SU-DHL-6 (cell line): ENCODE measurements around the gene TMCO4.

Source experiments
- H2AFZ ChIP-seq: fragments of 200-600 bp; sonication (generic); 2 replicates; pipeline ENCODE4 v1.6.1; 2014; ENCODE audit warnings: low read depth, mild to moderate bottlenecking, moderate library complexity, mixed read lengths, antibody characterized with exemption, low read length; ENCODE audit not compliant: severe bottlenecking
- H3F3A ChIP-seq: fragments of 200-600 bp; shearing (Covaris generic); 2 replicates; pipeline ENCODE4 v1.6.0; 2016; ENCODE audit warnings: antibody characterized with exemption, mild to moderate bottlenecking; ENCODE audit not compliant: insufficient read depth
- H3K27ac ChIP-seq: fragments of 200-600 bp; sonication (generic); 2 replicates; pipeline ENCODE4 v1.5.1; 2016; ENCODE audit warnings: low read depth, mild to moderate bottlenecking, low read length, moderate library complexity, mixed read lengths
- H3K27me3 ChIP-seq: fragments of 200-600 bp; sonication (generic), shearing (Covaris generic); 2 replicates; pipeline ENCODE4 v1.6.0; 2014; ENCODE audit warnings: mild to moderate bottlenecking, low read length
- H3K36me3 ChIP-seq: fragments of 200-600 bp; sonication (generic); 2 replicates; pipeline ENCODE4 v1.6.1; 2014; ENCODE audit warnings: mild to moderate bottlenecking, low read length, mixed read lengths
- H3K4me2 ChIP-seq: fragments of 300-600, 200-600 bp; shearing (Covaris generic), sonication (generic); 2 replicates; pipeline ENCODE4 v1.6.0; 2014; ENCODE audit warnings: low read length, low read depth, mild to moderate bottlenecking; ENCODE audit not compliant: poor library complexity, severe bottlenecking
- H3K4me3 ChIP-seq: fragments of 200-600 bp; sonication (generic); 2 replicates; pipeline ENCODE4 v1.5.1; 2014; ENCODE audit warnings: antibody characterized with exemption, low read length, mild to moderate bottlenecking, mixed read lengths; ENCODE audit not compliant: insufficient read depth, poor library complexity, severe bottlenecking
- H3K79me2 ChIP-seq: fragments of 200-600 bp; sonication (generic); 2 replicates; pipeline ENCODE4 v1.6.1; 2014; ENCODE audit warnings: mild to moderate bottlenecking, low read length, moderate library complexity; ENCODE audit not compliant: insufficient read depth
- H3K9ac ChIP-seq: fragments of 200-600 bp; sonication (generic); 2 replicates; pipeline ENCODE4 v1.7.0; 2014; ENCODE audit warnings: mild to moderate bottlenecking, low read length
- H3K9me2 ChIP-seq: fragments of 200-600 bp; sonication (generic); replicated peaks from 2 replicates; pipeline ENCODE4 v1.6.1; 2014; ENCODE audit warnings: low read length; ENCODE audit not compliant: insufficient read depth
- H3K9me3 ChIP-seq: fragments of 200-600 bp; sonication (generic); 2 replicates; pipeline ENCODE4 v1.6.1; 2014; ENCODE audit warnings: low read length, mixed read lengths; ENCODE audit not compliant: insufficient read depth
- H4K20me1 ChIP-seq: fragments of 200-600 bp; sonication (generic); 2 replicates; pipeline ENCODE4 v1.6.1; 2014; ENCODE audit warnings: low read depth, mild to moderate bottlenecking, antibody characterized with exemption, low read length, moderate library complexity, mixed read lengths
- EZH2phosphoT487 ChIP-seq: fragments of 200-600 bp; sonication (generic), shearing (Covaris generic); conservative IDR thresholded peaks from 2 replicates; pipeline ENCODE4 v1.6.1; 2018; ENCODE audit warnings: mild to moderate bottlenecking, antibody characterized with exemption, low read length, moderate library complexity, mixed read lengths
- TF ChIP-seq, protein P1 (sequence below): fragments of 200-600 bp; sonication (generic); IDR thresholded peaks from one replicate; pipeline ENCODE4 v1.5.1; 2017; ENCODE audit warnings: antibody characterized with exemption, mild to moderate bottlenecking, low read length, moderate library complexity; ENCODE audit not compliant: insufficient read depth, poor library complexity, severe bottlenecking

The TMCO4 gene

GRCh38 chr1:19656780-19657466 is 142.8 kb downstream of the TMCO4 start:
- Histone ChIP-seq H4K20me1 (no peaks in the 10 kb centered on the region), H3K9me2 (no peaks in the 10 kb centered on the region), H3K4me3 (no peak overlapping the region), H3K27ac (no peak overlapping the region), H3K79me2 (no peaks in the 10 kb centered on the region), H3K27me3 (no peaks in the 10 kb centered on the region), H3K9ac (no peak overlapping the region), H2AFZ (no peak overlapping the region), H3F3A (no peaks in the 10 kb centered on the region), H3K9me3 (no peaks in the 10 kb centered on the region), H3K36me3 (no peaks in the 10 kb centered on the region), H3K4me2 (no peak overlapping the region)
- TF ChIP-seq, protein P1, sequence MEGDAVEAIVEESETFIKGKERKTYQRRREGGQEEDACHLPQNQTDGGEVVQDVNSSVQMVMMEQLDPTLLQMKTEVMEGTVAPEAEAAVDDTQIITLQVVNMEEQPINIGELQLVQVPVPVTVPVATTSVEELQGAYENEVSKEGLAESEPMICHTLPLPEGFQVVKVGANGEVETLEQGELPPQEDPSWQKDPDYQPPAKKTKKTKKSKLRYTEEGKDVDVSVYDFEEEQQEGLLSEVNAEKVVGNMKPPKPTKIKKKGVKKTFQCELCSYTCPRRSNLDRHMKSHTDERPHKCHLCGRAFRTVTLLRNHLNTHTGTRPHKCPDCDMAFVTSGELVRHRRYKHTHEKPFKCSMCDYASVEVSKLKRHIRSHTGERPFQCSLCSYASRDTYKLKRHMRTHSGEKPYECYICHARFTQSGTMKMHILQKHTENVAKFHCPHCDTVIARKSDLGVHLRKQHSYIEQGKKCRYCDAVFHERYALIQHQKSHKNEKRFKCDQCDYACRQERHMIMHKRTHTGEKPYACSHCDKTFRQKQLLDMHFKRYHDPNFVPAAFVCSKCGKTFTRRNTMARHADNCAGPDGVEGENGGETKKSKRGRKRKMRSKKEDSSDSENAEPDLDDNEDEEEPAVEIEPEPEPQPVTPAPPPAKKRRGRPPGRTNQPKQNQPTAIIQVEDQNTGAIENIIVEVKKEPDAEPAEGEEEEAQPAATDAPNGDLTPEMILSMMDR = no peak
- no peak for TF ChIP-seq EZH2phosphoT487

GRCh38 chr1:19656134-19656779 is 143.5 kb downstream of the TMCO4 start:
- no peak for TF ChIP-seq EZH2phosphoT487
- TF ChIP-seq, protein P1 = no peak

GRCh38 chr1:19655718-19656080 is 144.0 kb downstream of the TMCO4 start:
- Histone ChIP-seq H3K9me3 (no peaks in the 10 kb centered on the region), H3K79me2 (no peaks in the 10 kb centered on the region), H4K20me1 (no peaks in the 10 kb centered on the region), H3K9me2 (no peaks in the 10 kb centered on the region), H3K36me3 (no peaks in the 10 kb centered on the region), H2AFZ (no peak overlapping the region), H3K27me3 (no peaks in the 10 kb centered on the region), H3K27ac (no peak overlapping the region), H3F3A (no peaks in the 10 kb centered on the region), H3K4me3 (no peak overlapping the region), H3K9ac (no peak overlapping the region), H3K4me2 (no peak overlapping the region)
- TF ChIP-seq EZH2phosphoT487 = no peak
- TF ChIP-seq, protein P1 = no peak

More at GRCh38 chr1:19656134-19656779, 143.5 kb downstream of the TMCO4 start:
- H3K9me2 ChIP-seq = no peaks in the 10 kb centered on the region
- H3K9ac ChIP-seq = no peak overlapping the region
- H2AFZ ChIP-seq = no peak overlapping the region
- no peak overlapping the region for H3K4me2 ChIP-seq
- H3K79me2 ChIP-seq = no peaks in the 10 kb centered on the region
- H3F3A ChIP-seq = no peaks in the 10 kb centered on the region
- H4K20me1 ChIP-seq = no peaks in the 10 kb centered on the region
- H3K4me3 ChIP-seq = no peak overlapping the region
- H3K9me3 ChIP-seq = no peaks in the 10 kb centered on the region
- H3K27ac ChIP-seq = no peak overlapping the region
- H3K36me3 ChIP-seq = no peaks in the 10 kb centered on the region
- no peaks in the 10 kb centered on the region for H3K27me3 ChIP-seq
